SU-DHL-6 (cell line): ENCODE measurements around the gene MRPS10.

Source experiments
- EZH2phosphoT487 ChIP-seq: fragments of 200-600 bp; sonication (generic), shearing (Covaris generic); conservative IDR thresholded peaks from 2 replicates; pipeline ENCODE4 v1.6.1; 2018; ENCODE audit warnings: mild to moderate bottlenecking, antibody characterized with exemption, low read length, moderate library complexity, mixed read lengths
- TF ChIP-seq, protein P1 (sequence below): fragments of 200-600 bp; sonication (generic); IDR thresholded peaks from one replicate; pipeline ENCODE4 v1.5.1; 2017; ENCODE audit warnings: antibody characterized with exemption, mild to moderate bottlenecking, low read length, moderate library complexity; ENCODE audit not compliant: insufficient read depth, poor library complexity, severe bottlenecking

DNA sequence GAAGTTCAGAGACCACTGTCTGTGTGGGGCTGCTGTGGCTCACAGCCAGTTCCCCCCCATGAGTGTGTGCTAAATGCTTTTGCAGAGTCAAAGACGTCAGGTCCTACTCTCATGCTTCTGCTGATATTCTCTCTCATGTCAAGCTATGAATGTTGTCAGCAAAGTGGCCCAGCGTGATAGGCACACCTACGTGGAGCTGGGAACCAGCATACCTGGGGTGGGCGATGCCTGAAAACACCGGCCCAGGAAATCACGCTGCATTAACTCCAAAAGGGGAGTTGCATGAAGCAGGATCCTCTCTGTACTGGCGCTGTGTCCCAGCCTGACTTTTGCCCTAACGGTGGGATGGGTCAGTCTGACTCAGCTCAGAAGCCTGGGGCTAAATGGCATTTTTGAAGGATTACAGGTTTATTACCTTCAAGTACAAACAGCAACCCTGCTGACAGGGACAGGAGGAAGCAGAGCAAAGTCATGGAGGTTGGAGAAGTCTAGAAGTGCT lies 9.0 kb upstream of the MRPS10 start:
- TF ChIP-seq, protein P1, sequence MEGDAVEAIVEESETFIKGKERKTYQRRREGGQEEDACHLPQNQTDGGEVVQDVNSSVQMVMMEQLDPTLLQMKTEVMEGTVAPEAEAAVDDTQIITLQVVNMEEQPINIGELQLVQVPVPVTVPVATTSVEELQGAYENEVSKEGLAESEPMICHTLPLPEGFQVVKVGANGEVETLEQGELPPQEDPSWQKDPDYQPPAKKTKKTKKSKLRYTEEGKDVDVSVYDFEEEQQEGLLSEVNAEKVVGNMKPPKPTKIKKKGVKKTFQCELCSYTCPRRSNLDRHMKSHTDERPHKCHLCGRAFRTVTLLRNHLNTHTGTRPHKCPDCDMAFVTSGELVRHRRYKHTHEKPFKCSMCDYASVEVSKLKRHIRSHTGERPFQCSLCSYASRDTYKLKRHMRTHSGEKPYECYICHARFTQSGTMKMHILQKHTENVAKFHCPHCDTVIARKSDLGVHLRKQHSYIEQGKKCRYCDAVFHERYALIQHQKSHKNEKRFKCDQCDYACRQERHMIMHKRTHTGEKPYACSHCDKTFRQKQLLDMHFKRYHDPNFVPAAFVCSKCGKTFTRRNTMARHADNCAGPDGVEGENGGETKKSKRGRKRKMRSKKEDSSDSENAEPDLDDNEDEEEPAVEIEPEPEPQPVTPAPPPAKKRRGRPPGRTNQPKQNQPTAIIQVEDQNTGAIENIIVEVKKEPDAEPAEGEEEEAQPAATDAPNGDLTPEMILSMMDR, result no peak
- no peak for TF ChIP-seq EZH2phosphoT487
